ENCODE measurements around the gene TNFRSF4.
"Not testable (repeated sequence)": the region's sequence is repeated elsewhere in the genome, so short reads cannot be mapped to it uniquely, and the experiment has no call there.

TNFRSF4 gene

GRCh38 chr1:1202831-1203560 is 11.0 kb downstream of the TNFRSF4 start:
- no peak for DNase-seq (ENCODE audit: low read depth in 2 of 2)

- peak; percentile 67 to 85 for DNase-seq (ENCODE audit: low read depth in 2 of 2)
Observed at GRCh38 chr1:1200876-1201810, 12.8 kb downstream of the TNFRSF4 start.

- DNase-seq (ENCODE audit: low read depth in 2 of 2), result no peak
Observed at GRCh38 chr1:1199961-1200875, 13.7 kb downstream of the TNFRSF4 start.

GRCh38 chr1:1199141-1199960 is 14.6 kb downstream of the TNFRSF4 start:
- no peak for DNase-seq (ENCODE audit: low read depth in 2 of 2)

- DNase-seq (ENCODE audit: low read depth in 2 of 2), result no peak
Observed at GRCh38 chr1:1198423-1199140, 15.4 kb downstream of the TNFRSF4 start.

- DNase-seq (ENCODE audit: low read depth in 2 of 2), result no peak
Observed at GRCh38 chr1:1197551-1198422, 16.2 kb downstream of the TNFRSF4 start.

GRCh38 chr1:1197188-1197500 is 16.8 kb downstream of the TNFRSF4 start:
- no peak for DNase-seq (ENCODE audit: low read depth in 2 of 2)

- DNase-seq (ENCODE audit: low read depth in 2 of 2), result no peak
Observed at GRCh38 chr1:1196431-1197187, 17.3 kb downstream of the TNFRSF4 start.

- DNase-seq (ENCODE audit: low read depth in 2 of 2), result not testable (repeated sequence)
Observed at GRCh38 chr1:1195726-1196125, 18.2 kb downstream of the TNFRSF4 start.

- no peak for DNase-seq (ENCODE audit: low read depth in 2 of 2)
Observed at GRCh38 chr1:1194723-1195122, 19.2 kb downstream of the TNFRSF4 start.

- DNase-seq (ENCODE audit: low read depth in 2 of 2), result no peak
Observed at GRCh38 chr1:1191734-1192133, 22.2 kb downstream of the TNFRSF4 start.

GRCh38 chr1:1189111-1189510 is 24.8 kb downstream of the TNFRSF4 start:
- no peak for DNase-seq (ENCODE audit: low read depth in 2 of 2)

GRCh38 chr1:1187938-1188337 is 26.0 kb downstream of the TNFRSF4 start:
- no peak for DNase-seq (ENCODE audit: low read depth in 2 of 2)

GRCh38 chr1:1185101-1185765 is 28.7 kb downstream of the TNFRSF4 start:
- DNase-seq (ENCODE audit: low read depth in 2 of 2), result no peak

GRCh38 chr1:1183833-1184775 is 29.8 kb downstream of the TNFRSF4 start:
- DNase-seq (ENCODE audit: low read depth in 2 of 2), result no peak

GRCh38 chr1:1183221-1183747 is 30.7 kb downstream of the TNFRSF4 start:
- DNase-seq (ENCODE audit: low read depth in 2 of 2), result no peak
